Spleen (tissue), 11 donors: ENCODE data around the gene CYTIP. TPM values are rescaled to one million over a fixed set of nuclear protein-coding genes. Genes with fewer than 3 reads are reported as not detected.

Experiments
- DNase-seq: peaks from one replicate; pipeline ENCODE4 v3.0.0-alpha.2; 2020
- H3K27ac ChIP-seq, 8 donors: fragments of 200-600 bp; sonication (generic) in 7 of 8; 1 replicate in 4 of 8; 2 replicates in 4 of 8; pipeline versions ENCODE4 v1.5.0 to v1.8.0; 2016 to 2021; ENCODE audit warnings: inconsistent platforms in 4 of 8, mild to moderate bottlenecking in 4 of 8, moderate library complexity in 1 of 8
- H3K27me3 ChIP-seq, 7 donors: fragments of 200-600 bp; sonication (generic) in 6 of 7; replicated peaks in 1 of 7; 1 replicate in 4 of 7; 2 replicates in 3 of 7; pipeline versions ENCODE4 v1.5.0 to v1.8.0; 2016 to 2021; ENCODE audit warnings: inconsistent platforms in 3 of 7, mild to moderate bottlenecking in 1 of 7
- H3K36me3 ChIP-seq, 6 donors: fragments of 200-600 bp; sonication (generic) in 5 of 6; 1 replicate in 4 of 6; 2 replicates in 2 of 6; pipeline versions ENCODE4 v1.5.0 to v1.8.0; 2016 to 2021; ENCODE audit warnings: inconsistent platforms in 2 of 6
- H3K4me1 ChIP-seq, 6 donors: fragments of 200-600 bp; sonication (generic) in 5 of 6; 1 replicate in 3 of 6; 2 replicates in 3 of 6; pipeline versions ENCODE4 v1.5.0 to v1.8.0; 2016 to 2021; ENCODE audit warnings: inconsistent platforms in 3 of 6
- H3K4me3 ChIP-seq, 8 donors: fragments of 200-600 bp; sonication (generic) in 7 of 8; 1 replicate in 4 of 8; 2 replicates in 4 of 8; pipeline versions ENCODE4 v1.5.0 to v1.8.0; 2016 to 2021; ENCODE audit warnings: inconsistent platforms in 4 of 8, mild to moderate bottlenecking in 4 of 8, moderate library complexity in 2 of 8
- H3K9me3 ChIP-seq, 8 donors: fragments of 200-600 bp; sonication (generic) in 7 of 8; 1 replicate in 4 of 8; 2 replicates in 4 of 8; pipeline versions ENCODE4 v1.5.0 to v1.8.0; 2016 to 2021; ENCODE audit warnings: inconsistent platforms in 4 of 8
- POLR2A ChIP-seq, 3 donors: fragments of 450-650 bp; IDR thresholded peaks; one replicate each; pipeline ENCODE4 v1.5.1; 2017; ENCODE audit warnings: antibody characterized with exemption in 3 of 3, mild to moderate bottlenecking in 1 of 3
- POLR2AphosphoS5 ChIP-seq, 3 donors: sonication (generic); formaldehyde crosslinking; IDR thresholded peaks; one replicate each; pipeline ENCODE4 v1.5.1; 2017; ENCODE audit warnings: antibody characterized with exemption in 3 of 3
- WGBS, 5 donors: extraction: QIAGEN DNeasy Blood & Tissue Kit in 3 of 5; methylation state at CpG; one replicate each; pipeline versions ENCODE4 v1.1.5 to v1.1.7; 2013 to 2018; 5-methylcytosine and 5-hydroxymethylcytosine counted together
- intact Hi-C: fragments of 100-400 bp; cut with DNase I; formaldehyde crosslinking; loops from one replicate; pipeline ENCODE4 v1.15.0; 2023; ENCODE audit warnings: low total_unique reads
- polyA plus RNA-seq, 3 donors: library from polyadenylated mRNA; stranded (reverse); fragments of 200-250 nt; gene quantifications; one replicate each; pipeline ENCODE4 v1.2.1, GENCODE V29; 2013
- total RNA-seq, 7 donors: library from RNA; depleted of rRNA in 3 of 7; stranded (reverse); fragments of >200 nt in 3 of 7; fragmentation: NEBNext Ultra II Directional in 4 of 7; extraction: Animal tissue kit (Norgen Biotek cat#: 25700) in 4 of 7; gene quantifications; one replicate each; pipeline versions ENCODE4 v1.1.0 to v1.2.1, GENCODE V29; 2016 to 2021
- TF ChIP-seq, protein P1 (sequence below), 11 experiments: fragments of 200-600 bp in 7 of 11; fragments of 450-650 bp in 4 of 11; sonication (generic) in 4 of 11; IDR thresholded peaks in 8 of 11; conservative IDR thresholded peaks in 3 of 11; 1 replicate in 7 of 11; 2 replicates in 4 of 11; pipeline versions ENCODE4 v1.4.0 to v1.8.0; 2016 to 2021; ENCODE audit warnings: antibody characterized with exemption in 11 of 11, inconsistent platforms in 4 of 11, mild to moderate bottlenecking in 1 of 11
- donor health status: healthy with polysubstance abuse.
- donor health status: DM: no; HTN: no; CAD: no; lungs with moderate emphysema.
- donor health status: DM: no; HTN: no; CAD: no.
- donor health status: Bipolar disorder and iron deficiency.
- donor health status: healthy.
- donor health status: DM: no; HTN: no; CAD: no.
- donor health status: DM: yes; HTN: yes; CAD: no.

CYTIP gene
- total and polyA plus RNA-seq, 10 donors = 27.3 to 135 (median 101) TPM

DNA sequence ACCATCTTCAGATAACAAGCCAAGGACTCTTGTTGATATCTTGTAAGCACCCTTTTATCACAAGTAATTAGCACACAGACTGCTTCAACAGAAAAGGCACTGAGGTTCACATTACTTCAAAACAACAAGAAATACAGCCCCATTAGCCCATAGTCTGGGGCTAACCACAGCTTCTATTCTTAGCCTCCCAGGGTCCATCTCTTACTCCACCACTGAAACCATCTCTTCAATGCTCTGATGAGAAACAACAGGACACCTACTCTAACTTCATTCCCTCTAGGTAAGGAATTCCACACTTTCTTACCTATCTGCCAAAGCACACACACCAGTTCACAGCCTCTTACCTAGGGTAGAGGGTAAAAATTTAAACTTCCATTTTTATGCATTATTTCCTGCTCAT lies 26.4 kb upstream of the CYTIP start:
- Histone ChIP-seq H3K4me1 (peaks cover 7 to 54% (median 27%) of the 10 kb centered on the region in 6 donors), H3K27ac (peak overlapping the region in 7 of 8 donors; percentile 88 to 96 (median 93)), H3K4me3 (peak overlapping the region in 1 of 8 donors; percentile 63), H3K9me3 (no peaks in the 10 kb centered on the region), H3K27me3 (no peaks in the 10 kb centered on the region), H3K36me3 (no peaks in the 10 kb centered on the region)
- DNase-seq = no peak
- TF ChIP-seq, protein P1, sequence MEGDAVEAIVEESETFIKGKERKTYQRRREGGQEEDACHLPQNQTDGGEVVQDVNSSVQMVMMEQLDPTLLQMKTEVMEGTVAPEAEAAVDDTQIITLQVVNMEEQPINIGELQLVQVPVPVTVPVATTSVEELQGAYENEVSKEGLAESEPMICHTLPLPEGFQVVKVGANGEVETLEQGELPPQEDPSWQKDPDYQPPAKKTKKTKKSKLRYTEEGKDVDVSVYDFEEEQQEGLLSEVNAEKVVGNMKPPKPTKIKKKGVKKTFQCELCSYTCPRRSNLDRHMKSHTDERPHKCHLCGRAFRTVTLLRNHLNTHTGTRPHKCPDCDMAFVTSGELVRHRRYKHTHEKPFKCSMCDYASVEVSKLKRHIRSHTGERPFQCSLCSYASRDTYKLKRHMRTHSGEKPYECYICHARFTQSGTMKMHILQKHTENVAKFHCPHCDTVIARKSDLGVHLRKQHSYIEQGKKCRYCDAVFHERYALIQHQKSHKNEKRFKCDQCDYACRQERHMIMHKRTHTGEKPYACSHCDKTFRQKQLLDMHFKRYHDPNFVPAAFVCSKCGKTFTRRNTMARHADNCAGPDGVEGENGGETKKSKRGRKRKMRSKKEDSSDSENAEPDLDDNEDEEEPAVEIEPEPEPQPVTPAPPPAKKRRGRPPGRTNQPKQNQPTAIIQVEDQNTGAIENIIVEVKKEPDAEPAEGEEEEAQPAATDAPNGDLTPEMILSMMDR (IDR thresholded peaks at IDR 0.05 in 8 of 11, conservative IDR thresholded peaks at IDR 0.05 in 3 of 11) = no peak
- TF ChIP-seq POLR2AphosphoS5 (IDR thresholded peaks at IDR 0.05) = no peak
- TF ChIP-seq POLR2A (IDR thresholded peaks at IDR 0.05) = no peak
- intact Hi-C loops = no loop called here

DNA sequence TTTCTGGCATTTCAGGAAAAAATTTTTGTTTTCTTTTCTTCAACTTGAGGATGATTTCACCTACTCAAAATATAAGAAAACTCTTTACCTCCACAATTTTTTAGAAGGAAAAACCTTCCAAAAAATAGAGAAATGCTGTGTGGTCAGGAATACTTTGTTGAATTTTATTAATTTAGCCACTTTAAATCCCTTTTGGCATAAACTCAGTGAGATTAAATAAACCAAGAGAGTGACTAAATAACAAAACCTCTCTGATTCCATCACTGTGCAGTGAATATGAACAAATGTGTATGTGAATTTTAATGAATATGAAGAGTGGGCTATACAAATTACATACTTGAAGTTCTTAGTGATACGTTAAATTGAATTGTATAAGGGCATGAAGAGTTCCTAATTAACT lies 25.8 kb upstream of the CYTIP start:
- no peak for TF ChIP-seq POLR2AphosphoS5 (IDR thresholded peaks at IDR 0.05)
- Histone ChIP-seq H3K4me3 (peak overlapping the region in 1 of 8 donors; percentile 63), H3K27ac (peak overlapping the region; percentile 83 to 96 (median 92)), H3K4me1 (peaks cover 7 to 55% (median 27%) of the 10 kb centered on the region in 6 donors), H3K27me3 (no peaks in the 10 kb centered on the region), H3K9me3 (no peaks in the 10 kb centered on the region), H3K36me3 (no peaks in the 10 kb centered on the region)
- WGBS, 5 donors = 70 to 79% (median 74%) methylated on average over 1 of the region's 1 CpG
- intact Hi-C loops = no loop called here
- DNase-seq = no peak

DNA sequence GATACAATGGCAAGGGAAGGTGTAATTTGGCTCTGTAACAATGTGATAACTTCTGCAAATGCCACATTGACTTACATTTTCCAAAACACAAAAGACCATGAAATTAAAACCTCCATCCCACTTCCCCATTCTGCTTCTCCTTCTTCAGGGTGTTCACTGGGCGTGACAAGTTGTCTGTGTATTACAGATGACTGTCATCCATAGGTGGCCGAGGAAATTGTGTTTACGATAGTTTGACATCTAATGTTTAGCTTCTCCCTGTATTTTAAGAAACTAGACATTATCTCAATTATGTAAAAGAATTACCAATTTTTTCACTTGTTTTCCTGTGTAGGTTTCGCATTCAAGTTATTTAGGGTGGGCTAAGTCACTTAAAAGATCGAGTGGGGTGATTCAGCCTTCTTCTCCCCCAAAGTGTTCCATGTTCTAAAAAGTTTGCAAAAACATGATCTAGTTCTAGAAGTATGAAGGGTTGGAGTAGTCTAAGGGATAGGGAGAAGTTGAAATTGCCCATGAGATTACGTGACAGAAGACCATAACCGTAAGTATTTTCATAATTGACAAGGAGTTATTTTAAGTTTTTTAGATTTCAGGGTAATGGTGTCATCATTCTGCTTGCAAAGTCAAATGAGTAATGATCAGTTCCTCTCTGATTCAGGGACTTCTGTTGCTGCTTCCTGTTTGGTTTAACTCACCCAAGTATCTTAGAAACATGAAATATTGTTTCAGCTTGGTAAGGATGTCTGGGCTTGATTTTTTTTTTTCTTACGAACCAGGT lies 25.2 kb upstream of the CYTIP start:
- Histone ChIP-seq H3K9me3 (no peaks in the 10 kb centered on the region), H3K36me3 (no peaks in the 10 kb centered on the region), H3K4me3 (peak overlapping the region in 4 of 8 donors; percentile 10 to 63 (median 13)), H3K4me1 (peaks cover 7 to 61% (median 28%) of the 10 kb centered on the region in 6 donors), H3K27ac (peak overlapping the region; percentile 83 to 96 (median 92)), H3K27me3 (no peaks in the 10 kb centered on the region)
- peak in 1 of 3 donors; percentile 62 for TF ChIP-seq POLR2AphosphoS5 (IDR thresholded peaks at IDR 0.05)
- no peak for TF ChIP-seq POLR2A (IDR thresholded peaks at IDR 0.05)
- no peak for DNase-seq
- 21 to 27% (median 22%) methylated on average over 8 of the region's 8 CpGs for WGBS, 5 donors
- intact Hi-C loops = no loop called here

DNA sequence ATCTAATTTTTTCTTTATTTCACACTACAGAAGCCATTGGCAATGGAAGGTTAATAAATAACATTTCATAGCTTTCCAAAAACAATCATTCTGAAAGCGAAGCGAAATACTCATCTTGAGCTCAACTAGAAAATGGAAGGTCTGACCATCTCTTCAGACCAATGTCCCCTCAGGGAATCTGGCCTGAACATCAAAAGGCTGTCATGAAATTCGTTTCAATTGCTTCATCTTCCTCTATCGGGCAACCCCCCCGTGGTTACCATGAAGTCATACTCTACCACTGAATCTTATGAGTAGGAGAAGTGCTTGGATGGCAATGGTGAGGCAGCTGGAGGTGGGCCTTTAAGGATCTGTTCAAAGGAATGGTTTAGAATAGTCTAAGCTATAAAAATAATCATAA lies 22.9 kb upstream of the CYTIP start:
- WGBS, 5 donors = 56 to 77% (median 63%) methylated on average over 5 of the region's 5 CpGs
- Histone ChIP-seq H3K4me1 (peaks cover 7 to 66% (median 30%) of the 10 kb centered on the region in 6 donors), H3K27me3 (no peaks in the 10 kb centered on the region), H3K36me3 (no peaks in the 10 kb centered on the region), H3K9me3 (no peaks in the 10 kb centered on the region), H3K4me3 (no peak overlapping the region), H3K27ac (peak overlapping the region in 1 of 8 donors; percentile 96)
- no peak for DNase-seq
- intact Hi-C loops = no loop called here
- TF ChIP-seq POLR2A (IDR thresholded peaks at IDR 0.05) (no peak), POLR2AphosphoS5 (IDR thresholded peaks at IDR 0.05) (no peak)
- TF ChIP-seq, protein P1 (IDR thresholded peaks at IDR 0.05 in 8 of 11, conservative IDR thresholded peaks at IDR 0.05 in 3 of 11) = no peak

DNA sequence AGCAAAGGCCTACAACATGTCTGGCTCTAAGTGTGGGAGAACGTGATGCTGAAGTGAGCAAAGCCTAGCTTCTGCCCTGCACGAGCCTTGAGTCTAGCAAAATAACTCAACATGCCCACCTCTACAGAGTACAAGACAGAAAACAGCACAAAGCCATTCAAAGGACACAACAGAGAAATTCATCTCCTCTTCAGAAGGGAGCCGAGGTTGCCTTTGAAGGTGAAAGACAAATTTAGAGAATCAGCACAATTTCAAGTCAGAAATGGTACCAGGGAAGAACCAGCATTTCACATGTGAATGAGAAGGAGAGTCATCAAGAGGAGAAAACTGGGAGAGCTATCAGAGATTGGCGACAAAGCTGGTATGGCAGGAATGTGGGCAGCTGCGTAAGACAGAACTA lies 21.7 kb upstream of the CYTIP start:
- no peaks in the 10 kb centered on the region for H3K9me3 ChIP-seq
- no peak overlapping the region for H3K27ac ChIP-seq
- intact Hi-C loops = no loop called here
- 88 to 94% (median 92%) methylated on average over 5 of the region's 5 CpGs for WGBS, 5 donors
- DNase-seq = no peak
- H3K4me3 ChIP-seq = no peak overlapping the region
- no peaks in the 10 kb centered on the region for H3K27me3 ChIP-seq
- TF ChIP-seq POLR2A (IDR thresholded peaks at IDR 0.05) (no peak), POLR2AphosphoS5 (IDR thresholded peaks at IDR 0.05) (no peak)
- TF ChIP-seq, protein P1 (IDR thresholded peaks at IDR 0.05 in 8 of 11, conservative IDR thresholded peaks at IDR 0.05 in 3 of 11) = no peak
- H3K4me1 ChIP-seq = peaks cover 7 to 56% (median 29%) of the 10 kb centered on the region in 6 donors
- no peaks in the 10 kb centered on the region for H3K36me3 ChIP-seq
